K562 (cell line): Measurements from ENCODE around the gene NPB. TPM values are rescaled to one million over a fixed set of nuclear protein-coding genes. Genes with fewer than 3 reads are reported as not detected.

ENCODE experiments used
- ARID3B ChIP-seq: fragments of 250-450 bp; sonication (Bioruptor Pico); IDR thresholded peaks from 2 replicates; pipeline ENCODE4 v1.4.0; 2020; ENCODE audit warnings: borderline replicate concordance
- BDP1 ChIP-seq: IDR thresholded peaks from 3 replicates; pipeline ENCODE4 v1.6.1; 2011; ENCODE audit not compliant: insufficient read length, insufficient read depth
- CCNT2 ChIP-seq: IDR thresholded peaks from 2 replicates; pipeline ENCODE4 v1.6.1; 2011; ENCODE audit warnings: borderline replicate concordance, low read depth, mild to moderate bottlenecking, moderate library complexity, mixed read lengths, low read length; ENCODE audit not compliant: insufficient read length; ENCODE audit errors: extremely low read depth
- FOXM1 ChIP-seq, 2 experiments: fragments of 450-650 bp in 1 of 2; sonication (generic) in 1 of 2; formaldehyde crosslinking in 1 of 2; IDR thresholded peaks; 2 replicates each; pipeline versions ENCODE4 v1.6.1 to v1.9.0; 2017 to 2022; ENCODE audit warnings: low read depth in 2 of 2, mild to moderate bottlenecking in 2 of 2, missing genetic modification reagents in 1 of 2, moderate library complexity in 1 of 2
- HMGN3 ChIP-seq: IDR thresholded peaks from 2 replicates; pipeline ENCODE4 v1.6.1; 2011; ENCODE audit warnings: borderline replicate concordance, low read depth, mild to moderate bottlenecking, mixed read lengths, low read length; ENCODE audit not compliant: insufficient read length; ENCODE audit errors: extremely low read depth
- HNRNPUL1 ChIP-seq: fragments of 200-400 bp; formaldehyde crosslinking; IDR thresholded peaks from 2 replicates; pipeline ENCODE4 v1.6.1; 2017; ENCODE audit warnings: low read length
- KDM5B ChIP-seq: fragments of 200-600 bp; sonication (generic); IDR thresholded peaks from 2 replicates; pipeline ENCODE4 v1.6.1; 2012; ENCODE audit warnings: low read depth, mild to moderate bottlenecking, moderate library complexity, low read length, control low read depth, inconsistent platforms; ENCODE audit not compliant: insufficient replicate concordance
- LEF1 ChIP-seq: fragments of 450-650 bp; IDR thresholded peaks from 2 replicates; pipeline ENCODE4 v1.6.1; 2016; ENCODE audit warnings: mild to moderate bottlenecking
- NR2C1 ChIP-seq, 2 experiments: fragments of 450-650 bp; IDR thresholded peaks; 2 replicates each; pipeline ENCODE4 v1.6.1; 2017; ENCODE audit warnings: mild to moderate bottlenecking in 2 of 2, antibody characterized with exemption in 1 of 2, inconsistent platforms in 1 of 2, missing compliant biosample characterization in 1 of 2, missing genetic modification characterization in 1 of 2
- POLR2A ChIP-seq: fragments of 450-650 bp; conservative IDR thresholded peaks from 2 replicates; pipeline ENCODE4 v1.6.1; 2016
- POLR2G ChIP-seq: fragments of 200-400 bp; formaldehyde crosslinking; IDR thresholded peaks from 2 replicates; pipeline ENCODE4 v1.6.1; 2017; ENCODE audit warnings: low read depth, mild to moderate bottlenecking, antibody characterized with exemption, low read length, moderate library complexity
- RBFOX2 ChIP-seq: fragments of 200-400 bp; formaldehyde crosslinking; IDR thresholded peaks from 2 replicates; pipeline ENCODE4 v1.6.1; 2017; ENCODE audit warnings: low read depth, mild to moderate bottlenecking, low read length, moderate library complexity
- SRF ChIP-seq, 2 experiments: fragments of 250-450, 450-650 bp in 1 of 2; sonication (Bioruptor Pico) in 1 of 2; sonication (generic) in 1 of 2; formaldehyde crosslinking; IDR thresholded peaks; 2 replicates each; pipeline versions ENCODE4 v1.5.0 to v1.5.1; 2020 to 2022; ENCODE audit warnings: mild to moderate bottlenecking in 1 of 2, missing genetic modification reagents in 1 of 2
- SRSF1 ChIP-seq: fragments of 200-400 bp; formaldehyde crosslinking; IDR thresholded peaks from 2 replicates; pipeline ENCODE4 v1.6.1; 2017; ENCODE audit warnings: mild to moderate bottlenecking, low read depth, low read length, moderate library complexity
- SUPT5H ChIP-seq: fragments of 450-650 bp; IDR thresholded peaks from 2 replicates; pipeline ENCODE4 v1.6.1; 2016
- THAP7 ChIP-seq: fragments of 250-450 bp; sonication (Bioruptor Pico); IDR thresholded peaks from 2 replicates; pipeline ENCODE4 v1.5.0; 2021
- ZNF507 ChIP-seq: conservative IDR thresholded peaks from 2 replicates; pipeline ENCODE4 v1.6.1; 2017; ENCODE audit warnings: missing genetic modification characterization, missing compliant biosample characterization
- polyA plus RNA-seq, 8 experiments: library from polyadenylated mRNA; depleted of rRNA in 4 of 8; stranded (reverse) in 5 of 8; unstranded in 3 of 8; fragments of >200 nt; fragmentation: Nextera tagmentation in 2 of 8; fragmentation: Illumina TruSeq in 1 of 8; extraction: Ambion mirVana in 2 of 8; extraction: Trizol in 1 of 8; gene quantifications; 2 replicates each; pipeline versions ENCODE4 v1.2.1 to v1.2.3, GENCODE V29; 2011 to 2014; ENCODE audit warnings: inconsistent platforms in 1 of 8, missing spikeins in 1 of 8
- total RNA-seq, 7 experiments: library from RNA; depleted of rRNA in 6 of 7; stranded (reverse); fragments of >200 nt in 6 of 7; fragmentation: Illumina TruSeq in 2 of 7; extraction: Trizol in 2 of 7; gene quantifications; 2 replicates each; pipeline versions ENCODE4 v1.2.1 to v1.2.3, GENCODE V29; 2011 to 2021; ENCODE audit warnings: low replicate concordance in 1 of 7
- TF ChIP-seq, protein P1 (sequence below), 3 experiments: IDR thresholded peaks in 2 of 3; conservative IDR thresholded peaks in 1 of 3; 2 replicates each; pipeline ENCODE4 v1.5.1; 2011 to 2012; ENCODE audit warnings: low read length in 3 of 3, mild to moderate bottlenecking in 3 of 3, control low read depth in 2 of 3, improper control_type of control experiment in 1 of 3, inconsistent platforms in 1 of 3, low read depth in 1 of 3, mixed read lengths in 1 of 3, moderate library complexity in 1 of 3; ENCODE audit not compliant: insufficient read depth in 2 of 3

NPB gene
- total and polyA plus RNA-seq, 9 of the 15 experiments (the other 6 are each of a cell fraction or from before 2014, with no cell fraction given): 0.03 to 0.61 (median 0.14) TPM; not detected in 2

DNA sequence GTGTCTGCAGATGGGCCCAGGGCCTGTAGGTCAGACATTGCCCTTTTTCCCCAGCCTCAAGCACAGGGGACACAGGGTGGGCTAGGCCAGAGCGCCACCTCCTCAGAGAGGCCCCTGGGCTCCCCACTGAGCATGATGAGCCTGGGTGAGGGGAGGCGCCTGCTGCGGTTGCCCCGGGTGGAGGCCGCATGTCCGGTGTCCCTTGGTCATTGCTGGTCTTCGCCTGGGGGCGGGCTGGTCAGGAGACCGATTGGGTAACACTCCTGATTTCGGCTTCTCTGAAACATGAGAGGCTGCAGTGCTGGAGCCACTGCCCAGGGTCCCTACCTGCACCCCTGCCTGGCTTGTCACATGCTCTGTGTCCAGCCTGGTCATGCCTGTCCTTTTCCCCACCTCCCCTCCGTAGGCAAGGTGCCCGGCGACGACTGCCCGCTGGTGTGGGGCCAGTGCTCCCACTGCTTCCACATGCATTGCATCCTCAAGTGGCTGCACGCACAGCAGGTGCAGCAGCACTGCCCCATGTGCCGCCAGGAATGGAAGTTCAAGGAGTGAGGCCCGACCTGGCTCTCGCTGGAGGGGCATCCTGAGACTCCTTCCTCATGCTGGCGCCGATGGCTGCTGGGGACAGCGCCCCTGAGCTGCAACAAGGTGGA, 2.4 kb upstream of the NPB start (continued):
- no peak for TF ChIP-seq THAP7 (CRISPR knock-in tag)
- no peak for TF ChIP-seq LEF1
- TF ChIP-seq SRSF1: no peak
- TF ChIP-seq POLR2G: peak; percentile 88
- TF ChIP-seq ZNF507: no peak
- no peak for TF ChIP-seq HNRNPUL1
- TF ChIP-seq HMGN3: peak; percentile 24
- TF ChIP-seq FOXM1 (IDR thresholded peaks at IDR 0.05; ENCODE audit: low read depth): no peak
- TF ChIP-seq FOXM1 (CRISPR knock-in tag; IDR thresholded peaks at IDR 0.05; ENCODE audit: low read depth): 0 out of 2 replicates have a peak, but pooled peaks have one; percentile 24
- TF ChIP-seq ARID3B: no peak
- no peak for TF ChIP-seq NR2C1 (IDR thresholded peaks at IDR 0.05)
- no peak for TF ChIP-seq NR2C1 (tag; IDR thresholded peaks at IDR 0.05)
- no peak for TF ChIP-seq BDP1
- TF ChIP-seq, protein P1, sequence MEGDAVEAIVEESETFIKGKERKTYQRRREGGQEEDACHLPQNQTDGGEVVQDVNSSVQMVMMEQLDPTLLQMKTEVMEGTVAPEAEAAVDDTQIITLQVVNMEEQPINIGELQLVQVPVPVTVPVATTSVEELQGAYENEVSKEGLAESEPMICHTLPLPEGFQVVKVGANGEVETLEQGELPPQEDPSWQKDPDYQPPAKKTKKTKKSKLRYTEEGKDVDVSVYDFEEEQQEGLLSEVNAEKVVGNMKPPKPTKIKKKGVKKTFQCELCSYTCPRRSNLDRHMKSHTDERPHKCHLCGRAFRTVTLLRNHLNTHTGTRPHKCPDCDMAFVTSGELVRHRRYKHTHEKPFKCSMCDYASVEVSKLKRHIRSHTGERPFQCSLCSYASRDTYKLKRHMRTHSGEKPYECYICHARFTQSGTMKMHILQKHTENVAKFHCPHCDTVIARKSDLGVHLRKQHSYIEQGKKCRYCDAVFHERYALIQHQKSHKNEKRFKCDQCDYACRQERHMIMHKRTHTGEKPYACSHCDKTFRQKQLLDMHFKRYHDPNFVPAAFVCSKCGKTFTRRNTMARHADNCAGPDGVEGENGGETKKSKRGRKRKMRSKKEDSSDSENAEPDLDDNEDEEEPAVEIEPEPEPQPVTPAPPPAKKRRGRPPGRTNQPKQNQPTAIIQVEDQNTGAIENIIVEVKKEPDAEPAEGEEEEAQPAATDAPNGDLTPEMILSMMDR (IDR thresholded peaks at IDR 0.05 in 2 of 3, conservative IDR thresholded peaks at IDR 0.05 in 1 of 3; ENCODE audit: insufficient read depth in 2 of 3, low read depth in 1 of 3, low read length in 3 of 3): no peak
- no peak for TF ChIP-seq CCNT2
- peak; percentile 11 for TF ChIP-seq SUPT5H
- no peak for TF ChIP-seq SRF (CRISPR knock-in tag; IDR thresholded peaks at IDR 0.05)
- peak; percentile 26 for TF ChIP-seq KDM5B
- TF ChIP-seq RBFOX2: peak; percentile 68
- peak; percentile 33; the same call in 1 of the 2 replicates for TF ChIP-seq POLR2A
- TF ChIP-seq, all 486 proteins: peak for 13
